Activated CD4-positive, alpha-beta T cell treated with anti-CD3 and anti-CD28 coated beads for 4 hours (primary cell): ENCODE measurements around the gene MIGA1.

ENCODE experiments used
- DNase-seq, 2 donors: peaks; one replicate each; pipeline ENCODE4 v3.0.0-alpha.2; 2020

MIGA1 gene

GRCh38 chr1:77925956-77926355 lies 146.5 kb downstream of the MIGA1 start:
- DNase-seq: no peak

- no peak for DNase-seq
These were observed 147.3 kb downstream of the MIGA1 start for GRCh38 chr1:77926561-77927357.

- no peak for DNase-seq
These were observed 148.0 kb downstream of the MIGA1 start for GRCh38 chr1:77927414-77927813.
